SIG-M5 (cell line): Measurements from ENCODE around the gene PALD1.

Source experiments
- DNase-seq: peaks from one replicate; lab custom pipeline; 2025; lab: John Stamatoyannopoulos, UW

Gene PALD1

GRCh38 chr10:70457759-70458305 lies 20.7 kb upstream of the PALD1 start:
- no peak for DNase-seq

- DNase-seq: no peak
Observed at GRCh38 chr10:70458329-70459060, 20.1 kb upstream of the PALD1 start.

- no peak for DNase-seq
Observed at GRCh38 chr10:70459061-70459773, 19.4 kb upstream of the PALD1 start.

- DNase-seq: no peak
Observed at GRCh38 chr10:70459774-70460490, 18.6 kb upstream of the PALD1 start.

- no peak for DNase-seq
Observed at GRCh38 chr10:70461397-70462348, 16.9 kb upstream of the PALD1 start.

- DNase-seq: no peak
Observed at GRCh38 chr10:70462349-70462984, 16.1 kb upstream of the PALD1 start.

- DNase-seq: no peak
Observed at GRCh38 chr10:70465278-70465677, 13.3 kb upstream of the PALD1 start.

GRCh38 chr10:70465832-70466231 lies 12.7 kb upstream of the PALD1 start:
- DNase-seq: no peak

- DNase-seq: no peak
Observed at GRCh38 chr10:70466951-70467350, 11.6 kb upstream of the PALD1 start.

GRCh38 chr10:70472799-70473454 lies 5.6 kb upstream of the PALD1 start:
- DNase-seq: no peak

- DNase-seq: no peak
Observed at GRCh38 chr10:70474780-70475179, 3.8 kb upstream of the PALD1 start.

GRCh38 chr10:70475661-70476060 lies 2.9 kb upstream of the PALD1 start:
- DNase-seq: no peak

GRCh38 chr10:70476249-70477035 lies 2.1 kb upstream of the PALD1 start:
- DNase-seq: no peak

- no peak for DNase-seq
Observed at GRCh38 chr10:70477661-70478162, 855 bp upstream of the PALD1 start.

GRCh38 chr10:70479165-70479581 lies 606 bp downstream of the PALD1 start:
- DNase-seq: no peak

- DNase-seq: no peak
Observed at GRCh38 chr10:70479626-70480238, 1.2 kb downstream of the PALD1 start.

- DNase-seq: no peak
Observed at GRCh38 chr10:70480239-70480861, 1.8 kb downstream of the PALD1 start.

- DNase-seq: no peak
Observed at GRCh38 chr10:70481105-70481504, 2.5 kb downstream of the PALD1 start.
